ENCODE data around the gene OR2L8.

DNA sequence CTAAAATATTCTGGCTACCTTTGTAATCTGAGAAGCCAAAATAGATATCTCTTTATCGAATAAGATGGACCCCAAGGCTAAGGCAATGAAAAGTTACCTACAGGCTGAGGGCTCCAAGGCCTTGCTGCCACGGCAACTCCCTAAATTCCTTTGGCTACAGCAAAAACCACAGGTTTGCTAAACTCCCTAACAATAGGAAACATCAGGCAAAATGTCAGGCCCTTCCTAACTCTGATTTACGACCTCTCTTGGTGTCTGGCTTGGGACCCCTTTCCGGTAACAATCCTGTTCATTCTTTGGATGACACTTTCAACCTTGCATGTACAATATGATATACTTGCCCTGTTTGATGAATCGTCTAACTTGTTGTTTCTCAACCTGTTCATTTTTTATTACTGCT lies 39.9 kb upstream of the OR2L8 start:
- TF ChIP-seq, protein P1, sequence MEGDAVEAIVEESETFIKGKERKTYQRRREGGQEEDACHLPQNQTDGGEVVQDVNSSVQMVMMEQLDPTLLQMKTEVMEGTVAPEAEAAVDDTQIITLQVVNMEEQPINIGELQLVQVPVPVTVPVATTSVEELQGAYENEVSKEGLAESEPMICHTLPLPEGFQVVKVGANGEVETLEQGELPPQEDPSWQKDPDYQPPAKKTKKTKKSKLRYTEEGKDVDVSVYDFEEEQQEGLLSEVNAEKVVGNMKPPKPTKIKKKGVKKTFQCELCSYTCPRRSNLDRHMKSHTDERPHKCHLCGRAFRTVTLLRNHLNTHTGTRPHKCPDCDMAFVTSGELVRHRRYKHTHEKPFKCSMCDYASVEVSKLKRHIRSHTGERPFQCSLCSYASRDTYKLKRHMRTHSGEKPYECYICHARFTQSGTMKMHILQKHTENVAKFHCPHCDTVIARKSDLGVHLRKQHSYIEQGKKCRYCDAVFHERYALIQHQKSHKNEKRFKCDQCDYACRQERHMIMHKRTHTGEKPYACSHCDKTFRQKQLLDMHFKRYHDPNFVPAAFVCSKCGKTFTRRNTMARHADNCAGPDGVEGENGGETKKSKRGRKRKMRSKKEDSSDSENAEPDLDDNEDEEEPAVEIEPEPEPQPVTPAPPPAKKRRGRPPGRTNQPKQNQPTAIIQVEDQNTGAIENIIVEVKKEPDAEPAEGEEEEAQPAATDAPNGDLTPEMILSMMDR (conservative IDR thresholded peaks at IDR 0.05 in 1 of 2, IDR thresholded peaks at IDR 0.05 in 1 of 2; ENCODE audit: extremely low read depth in 1 of 2, insufficient read depth in 1 of 2, low read depth in 1 of 2, low read length in 2 of 2) = no peak
- TF ChIP-seq EZH2 (IDR thresholded peaks at IDR 0.05; ENCODE audit: borderline replicate concordance, low read length) = no peak
